ENCODE data around the gene PTBP3.
"Not testable (repeated sequence)": the region's sequence is repeated elsewhere in the genome, so short reads cannot be mapped to it uniquely, and the experiment has no call there.

The PTBP3 gene

GRCh38 chr9:112375361-112375760 lies 41.9 kb upstream of the PTBP3 start:
- Histone ChIP-seq H3K9me3 (ENCODE audit: control insufficient read depth in 1 of 2, low read length in 2 of 2) (no peaks in the 10 kb centered on the region), H3K27me3 (ENCODE audit: low read depth, low read length) (no peaks in the 10 kb centered on the region), H3K27ac (ENCODE audit: low read length) (no peak overlapping the region), H3K4me3 (ENCODE audit: low read depth in 1 of 2, low read length in 2 of 2) (no peak overlapping the region), H3K36me3 (ENCODE audit: control insufficient read depth in 1 of 2, insufficient read depth in 2 of 2, low read length in 2 of 2) (peaks cover 0 to 11% of the 10 kb centered on the region in 2 donors), H3K4me1 (ENCODE audit: control insufficient read depth in 1 of 2, insufficient read depth in 2 of 2, low read length in 2 of 2) (peaks cover 4 to 9% of the 10 kb centered on the region in 2 donors)

- H3K4me1 ChIP-seq (ENCODE audit: control insufficient read depth in 1 of 2, insufficient read depth in 2 of 2, low read length in 2 of 2); H3K9me3 ChIP-seq (ENCODE audit: control insufficient read depth in 1 of 2, low read length in 2 of 2); H3K27me3 ChIP-seq (ENCODE audit: low read depth, low read length); H3K27ac ChIP-seq (ENCODE audit: low read length); H3K4me3 ChIP-seq (ENCODE audit: low read depth in 1 of 2, low read length in 2 of 2); H3K36me3 ChIP-seq (ENCODE audit: control insufficient read depth in 1 of 2, insufficient read depth in 2 of 2, low read length in 2 of 2): not testable (repeated sequence)
Measured at GRCh38 chr9:112374232-112374631, 40.8 kb upstream of the PTBP3 start.

GRCh38 chr9:112373666-112374065 lies 40.2 kb upstream of the PTBP3 start:
- not testable (repeated sequence) for H3K9me3 ChIP-seq (ENCODE audit: control insufficient read depth in 1 of 2, low read length in 2 of 2); H3K36me3 ChIP-seq (ENCODE audit: control insufficient read depth in 1 of 2, insufficient read depth in 2 of 2, low read length in 2 of 2); H3K27ac ChIP-seq (ENCODE audit: low read length); H3K4me1 ChIP-seq (ENCODE audit: control insufficient read depth in 1 of 2, insufficient read depth in 2 of 2, low read length in 2 of 2); H3K4me3 ChIP-seq (ENCODE audit: low read depth in 1 of 2, low read length in 2 of 2); H3K27me3 ChIP-seq (ENCODE audit: low read depth, low read length)

- Histone ChIP-seq H3K36me3 (ENCODE audit: control insufficient read depth in 1 of 2, insufficient read depth in 2 of 2, low read length in 2 of 2) (no peaks in the 10 kb centered on the region), H3K4me1 (ENCODE audit: control insufficient read depth in 1 of 2, insufficient read depth in 2 of 2, low read length in 2 of 2) (no peaks in the 10 kb centered on the region)
Measured at GRCh38 chr9:112371060-112371459, 37.6 kb upstream of the PTBP3 start.

GRCh38 chr9:112369817-112370216 lies 36.4 kb upstream of the PTBP3 start:
- H3K27ac ChIP-seq (ENCODE audit: low read length): no peak overlapping the region

More at GRCh38 chr9:112371060-112371459, 37.6 kb upstream of the PTBP3 start:
- Histone ChIP-seq H3K27ac (ENCODE audit: low read length) (no peak overlapping the region), H3K9me3 (ENCODE audit: control insufficient read depth in 1 of 2, low read length in 2 of 2) (peaks cover 4% of the 10 kb centered on the region in 2 donors), H3K27me3 (ENCODE audit: low read depth, low read length) (no peaks in the 10 kb centered on the region), H3K4me3 (ENCODE audit: low read depth in 1 of 2, low read length in 2 of 2) (no peak overlapping the region)

GRCh38 chr9:112367465-112367864 lies 34.0 kb upstream of the PTBP3 start:
- Histone ChIP-seq H3K27ac (ENCODE audit: low read length) (no peak overlapping the region), H3K9me3 (ENCODE audit: control insufficient read depth in 1 of 2, low read length in 2 of 2) (peaks cover 4% of the 10 kb centered on the region in 2 donors), H3K4me3 (ENCODE audit: low read depth in 1 of 2, low read length in 2 of 2) (no peak overlapping the region), H3K36me3 (ENCODE audit: control insufficient read depth in 1 of 2, insufficient read depth in 2 of 2, low read length in 2 of 2) (no peaks in the 10 kb centered on the region), H3K4me1 (ENCODE audit: control insufficient read depth in 1 of 2, insufficient read depth in 2 of 2, low read length in 2 of 2) (no peaks in the 10 kb centered on the region), H3K27me3 (ENCODE audit: low read depth, low read length) (no peaks in the 10 kb centered on the region)

More at GRCh38 chr9:112369817-112370216, 36.4 kb upstream of the PTBP3 start:
- H3K9me3 ChIP-seq (ENCODE audit: control insufficient read depth in 1 of 2, low read length in 2 of 2): peaks cover 4% of the 10 kb centered on the region in 2 donors
- no peaks in the 10 kb centered on the region for H3K27me3 ChIP-seq (ENCODE audit: low read depth, low read length)
- H3K4me3 ChIP-seq (ENCODE audit: low read depth in 1 of 2, low read length in 2 of 2): no peak overlapping the region
- no peaks in the 10 kb centered on the region for H3K36me3 ChIP-seq (ENCODE audit: control insufficient read depth in 1 of 2, insufficient read depth in 2 of 2, low read length in 2 of 2)
- H3K4me1 ChIP-seq (ENCODE audit: control insufficient read depth in 1 of 2, insufficient read depth in 2 of 2, low read length in 2 of 2): no peaks in the 10 kb centered on the region

GRCh38 chr9:112366591-112366990 lies 33.2 kb upstream of the PTBP3 start:
- Histone ChIP-seq H3K27me3 (ENCODE audit: low read depth, low read length) (no peaks in the 10 kb centered on the region), H3K4me1 (ENCODE audit: control insufficient read depth in 1 of 2, insufficient read depth in 2 of 2, low read length in 2 of 2) (no peaks in the 10 kb centered on the region), H3K4me3 (ENCODE audit: low read depth in 1 of 2, low read length in 2 of 2) (no peak overlapping the region), H3K36me3 (ENCODE audit: control insufficient read depth in 1 of 2, insufficient read depth in 2 of 2, low read length in 2 of 2) (no peaks in the 10 kb centered on the region), H3K27ac (ENCODE audit: low read length) (no peak overlapping the region), H3K9me3 (ENCODE audit: control insufficient read depth in 1 of 2, low read length in 2 of 2) (peaks cover 4% of the 10 kb centered on the region in 2 donors)

- not testable (repeated sequence) for H3K4me1 ChIP-seq (ENCODE audit: control insufficient read depth in 1 of 2, insufficient read depth in 2 of 2, low read length in 2 of 2); H3K27me3 ChIP-seq (ENCODE audit: low read depth, low read length); H3K27ac ChIP-seq (ENCODE audit: low read length); H3K36me3 ChIP-seq (ENCODE audit: control insufficient read depth in 1 of 2, insufficient read depth in 2 of 2, low read length in 2 of 2); H3K9me3 ChIP-seq (ENCODE audit: control insufficient read depth in 1 of 2, low read length in 2 of 2); H3K4me3 ChIP-seq (ENCODE audit: low read depth in 1 of 2, low read length in 2 of 2)
Measured at GRCh38 chr9:112365257-112365656, 31.8 kb upstream of the PTBP3 start.

- Histone ChIP-seq H3K4me3 (ENCODE audit: low read depth in 1 of 2, low read length in 2 of 2) (no peak overlapping the region), H3K36me3 (ENCODE audit: control insufficient read depth in 1 of 2, insufficient read depth in 2 of 2, low read length in 2 of 2) (no peaks in the 10 kb centered on the region), H3K9me3 (ENCODE audit: control insufficient read depth in 1 of 2, low read length in 2 of 2) (peaks cover 4% of the 10 kb centered on the region in 2 donors), H3K27ac (ENCODE audit: low read length) (no peak overlapping the region), H3K4me1 (ENCODE audit: control insufficient read depth in 1 of 2, insufficient read depth in 2 of 2, low read length in 2 of 2) (no peaks in the 10 kb centered on the region), H3K27me3 (ENCODE audit: low read depth, low read length) (no peaks in the 10 kb centered on the region)
Measured at GRCh38 chr9:112364761-112365160, 31.3 kb upstream of the PTBP3 start.

GRCh38 chr9:112361601-112362000 lies 28.2 kb upstream of the PTBP3 start:
- Histone ChIP-seq H3K9me3 (ENCODE audit: control insufficient read depth in 1 of 2, low read length in 2 of 2) (no peaks in the 10 kb centered on the region), H3K4me1 (ENCODE audit: control insufficient read depth in 1 of 2, insufficient read depth in 2 of 2, low read length in 2 of 2) (no peaks in the 10 kb centered on the region), H3K27ac (ENCODE audit: low read length) (no peak overlapping the region), H3K27me3 (ENCODE audit: low read depth, low read length) (no peaks in the 10 kb centered on the region), H3K36me3 (ENCODE audit: control insufficient read depth in 1 of 2, insufficient read depth in 2 of 2, low read length in 2 of 2) (no peaks in the 10 kb centered on the region), H3K4me3 (ENCODE audit: low read depth in 1 of 2, low read length in 2 of 2) (no peak overlapping the region)

GRCh38 chr9:112360047-112360804 lies 26.8 kb upstream of the PTBP3 start:
- Histone ChIP-seq H3K4me3 (ENCODE audit: low read depth in 1 of 2, low read length in 2 of 2) (no peak overlapping the region), H3K9me3 (ENCODE audit: control insufficient read depth in 1 of 2, low read length in 2 of 2) (no peaks in the 10 kb centered on the region), H3K36me3 (ENCODE audit: control insufficient read depth in 1 of 2, insufficient read depth in 2 of 2, low read length in 2 of 2) (no peaks in the 10 kb centered on the region), H3K27ac (ENCODE audit: low read length) (no peak overlapping the region), H3K27me3 (ENCODE audit: low read depth, low read length) (no peaks in the 10 kb centered on the region), H3K4me1 (ENCODE audit: control insufficient read depth in 1 of 2, insufficient read depth in 2 of 2, low read length in 2 of 2) (no peaks in the 10 kb centered on the region)

GRCh38 chr9:112355427-112355897 lies 22.0 kb upstream of the PTBP3 start:
- H3K27ac ChIP-seq (ENCODE audit: low read length): no peak overlapping the region
- no peaks in the 10 kb centered on the region for H3K4me1 ChIP-seq (ENCODE audit: control insufficient read depth in 1 of 2, insufficient read depth in 2 of 2, low read length in 2 of 2)

More at GRCh38 chr9:112355427-112355897, 22.0 kb upstream of the PTBP3 start:
- Histone ChIP-seq H3K9me3 (ENCODE audit: control insufficient read depth in 1 of 2, low read length in 2 of 2) (no peaks in the 10 kb centered on the region), H3K36me3 (ENCODE audit: control insufficient read depth in 1 of 2, insufficient read depth in 2 of 2, low read length in 2 of 2) (no peaks in the 10 kb centered on the region), H3K4me3 (ENCODE audit: low read depth in 1 of 2, low read length in 2 of 2) (no peak overlapping the region), H3K27me3 (ENCODE audit: low read depth, low read length) (no peaks in the 10 kb centered on the region)

Data from muscle layer of duodenum (tissue), 2 donors.